ENCODE measurements around the gene SEMA3B. TPM values are rescaled to one million over a fixed set of nuclear protein-coding genes. Genes with fewer than 3 reads are reported as not detected.

Gene SEMA3B
- total RNA-seq, 4 donors from 2014 or later = 21.0 to 31.0 (median 26.5) TPM

DNA sequence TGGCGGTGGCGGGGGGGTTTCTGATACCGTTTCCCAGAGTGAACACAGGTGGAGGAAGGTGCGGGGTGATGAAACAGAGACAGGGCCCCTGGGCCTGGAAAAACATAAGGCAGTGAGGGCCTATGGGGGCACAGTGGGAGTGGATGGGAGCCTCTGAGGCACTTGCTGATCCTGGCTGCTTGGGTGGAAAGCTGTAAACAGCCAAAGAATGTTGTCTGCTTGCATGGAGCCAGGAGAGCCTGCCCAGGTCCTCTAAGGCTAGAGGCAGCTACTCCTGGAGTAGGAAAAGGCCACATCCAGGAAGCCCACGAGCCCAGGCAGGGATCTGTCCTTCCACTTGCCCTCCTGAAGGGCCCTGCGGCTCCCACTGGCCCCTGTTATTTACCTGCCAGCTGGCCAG is 2.9 kb upstream of the SEMA3B start:
- Histone ChIP-seq H3K9me3 (no peaks in the 10 kb centered on the region), H3K4me3 (replicated peaks in 1 of 3) (no peak overlapping the region), H3K27ac (peak overlapping the region; percentile 87 to 92 (median 91)), H3K4me1 (peaks cover 66 to 76% of the 10 kb centered on the region in 2 donors), H3K36me3 (no peaks in the 10 kb centered on the region), H3K27me3 (no peaks in the 10 kb centered on the region)
- 79 to 81% methylated on average over 5 to 6 of the region's 6 CpGs for WGBS, 2 donors
- TF ChIP-seq POLR2A (IDR thresholded peaks at IDR 0.05) = peak in 1 of 2 donors; percentile 32
- TF ChIP-seq, protein P1, sequence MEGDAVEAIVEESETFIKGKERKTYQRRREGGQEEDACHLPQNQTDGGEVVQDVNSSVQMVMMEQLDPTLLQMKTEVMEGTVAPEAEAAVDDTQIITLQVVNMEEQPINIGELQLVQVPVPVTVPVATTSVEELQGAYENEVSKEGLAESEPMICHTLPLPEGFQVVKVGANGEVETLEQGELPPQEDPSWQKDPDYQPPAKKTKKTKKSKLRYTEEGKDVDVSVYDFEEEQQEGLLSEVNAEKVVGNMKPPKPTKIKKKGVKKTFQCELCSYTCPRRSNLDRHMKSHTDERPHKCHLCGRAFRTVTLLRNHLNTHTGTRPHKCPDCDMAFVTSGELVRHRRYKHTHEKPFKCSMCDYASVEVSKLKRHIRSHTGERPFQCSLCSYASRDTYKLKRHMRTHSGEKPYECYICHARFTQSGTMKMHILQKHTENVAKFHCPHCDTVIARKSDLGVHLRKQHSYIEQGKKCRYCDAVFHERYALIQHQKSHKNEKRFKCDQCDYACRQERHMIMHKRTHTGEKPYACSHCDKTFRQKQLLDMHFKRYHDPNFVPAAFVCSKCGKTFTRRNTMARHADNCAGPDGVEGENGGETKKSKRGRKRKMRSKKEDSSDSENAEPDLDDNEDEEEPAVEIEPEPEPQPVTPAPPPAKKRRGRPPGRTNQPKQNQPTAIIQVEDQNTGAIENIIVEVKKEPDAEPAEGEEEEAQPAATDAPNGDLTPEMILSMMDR (IDR thresholded peaks at IDR 0.05) = no peak
- intact Hi-C loops (cut with DNase I) = no loop called here
- DNase-seq = peak in 1 of 2 donors; percentile 32

DNA sequence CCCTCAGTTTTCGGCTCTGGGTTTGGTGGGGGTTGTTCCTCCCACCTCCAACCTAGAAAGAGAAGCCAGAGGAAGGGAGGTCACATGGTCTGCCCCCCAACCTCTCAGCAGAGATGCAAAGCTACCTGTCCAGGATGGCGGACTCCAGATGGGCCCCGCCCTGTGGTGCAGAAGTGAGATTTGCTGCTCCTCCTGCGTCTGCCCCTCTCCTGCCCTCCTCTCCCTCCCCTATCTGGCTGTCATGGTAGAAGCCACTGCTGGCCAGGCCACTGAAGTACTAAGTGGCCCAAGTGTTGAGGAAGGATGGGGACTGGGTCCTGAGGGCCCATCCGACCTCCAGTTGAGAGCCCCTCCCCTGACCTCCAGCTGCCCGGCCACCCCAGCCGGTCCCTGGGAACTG is 2.1 kb upstream of the SEMA3B start:
- TF ChIP-seq, protein P1 (IDR thresholded peaks at IDR 0.05) = no peak
- TF ChIP-seq POLR2A (IDR thresholded peaks at IDR 0.05) = no peak
- Histone ChIP-seq H3K9me3 (no peaks in the 10 kb centered on the region), H3K4me1 (peaks cover 61 to 69% of the 10 kb centered on the region in 2 donors), H3K4me3 (replicated peaks in 1 of 3) (peak overlapping the region in 2 of 3 donors; percentile 42 to 57), H3K36me3 (no peaks in the 10 kb centered on the region), H3K27ac (peak overlapping the region; percentile 87 to 92 (median 91)), H3K27me3 (no peaks in the 10 kb centered on the region)
- 20 to 53% methylated on average over 2 to 7 of the region's 7 CpGs for WGBS, 2 donors
- intact Hi-C loops (cut with DNase I) = no loop called here
- DNase-seq = no peak

DNA sequence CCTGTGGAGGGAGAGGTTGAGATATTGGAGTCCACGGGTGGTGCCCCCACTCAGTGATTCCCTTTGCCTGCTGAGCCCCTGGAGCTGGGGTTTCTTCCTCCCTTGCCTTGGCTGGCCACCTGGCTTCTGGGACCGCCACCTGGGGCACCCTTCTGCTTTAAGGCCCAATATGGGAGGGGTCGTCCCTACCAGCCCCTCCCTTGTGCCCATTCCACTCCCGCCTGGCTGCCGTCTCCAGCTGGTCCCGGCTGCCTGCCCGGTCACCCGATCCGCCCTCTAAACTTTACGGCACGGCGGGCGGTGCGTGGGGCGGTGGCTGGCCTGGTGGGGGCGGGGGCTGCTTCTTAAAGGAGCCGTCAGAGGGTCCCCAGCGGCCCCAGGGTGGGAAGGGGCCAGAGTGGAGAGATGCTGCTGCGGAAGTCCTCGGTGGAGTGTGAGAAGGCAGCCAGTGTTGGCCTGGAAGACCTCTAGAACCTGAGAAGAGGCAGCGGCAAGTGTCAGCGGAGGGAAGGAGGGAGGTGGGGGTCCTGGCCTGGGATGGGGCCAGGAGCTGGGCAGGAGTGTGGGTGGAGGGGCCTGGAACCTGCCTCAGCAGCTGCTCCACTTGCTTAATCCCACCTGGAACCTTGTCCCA is 1.6 kb upstream of the SEMA3B start:
- H3K4me3 ChIP-seq (replicated peaks in 1 of 3) = peak overlapping the region in 2 of 3 donors; percentile 42 to 57
- no peaks in the 10 kb centered on the region for H3K27me3 ChIP-seq
- 17 to 27% methylated on average over 6 to 8 of the region's 22 CpGs for WGBS, 2 donors
- no peaks in the 10 kb centered on the region for H3K36me3 ChIP-seq
- H3K27ac ChIP-seq = peak overlapping the region; percentile 87 to 92 (median 91)
- peak; percentile 83 to 84 for DNase-seq
- intact Hi-C loops (cut with DNase I) = no loop called here
- peak in 1 of 2 donors; percentile 89 for TF ChIP-seq POLR2A (IDR thresholded peaks at IDR 0.05)
- TF ChIP-seq, protein P1 (IDR thresholded peaks at IDR 0.05) = no peak
- H3K9me3 ChIP-seq = no peaks in the 10 kb centered on the region
- peaks cover 61 to 72% of the 10 kb centered on the region in 2 donors for H3K4me1 ChIP-seq

DNA sequence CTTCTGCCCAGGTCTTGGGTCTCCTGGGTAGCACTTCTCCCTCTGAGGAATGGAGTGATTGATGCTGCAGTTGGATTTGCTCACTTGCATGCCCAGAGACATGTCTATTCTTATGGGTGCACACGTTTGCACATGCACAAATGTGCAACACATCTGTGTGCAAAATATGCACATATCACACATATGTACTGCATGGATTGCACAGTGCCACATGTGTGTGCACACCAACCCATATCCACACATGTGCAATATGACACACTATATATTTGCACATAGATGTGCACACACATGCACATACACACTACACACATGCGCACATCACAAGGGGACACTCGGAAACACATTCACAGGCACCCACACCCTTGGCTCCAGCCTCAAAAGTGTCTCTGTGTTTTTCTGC is 671 bp upstream of the SEMA3B start:
- Histone ChIP-seq H3K4me1 (peaks cover 64 to 79% of the 10 kb centered on the region in 2 donors), H3K27ac (peak overlapping the region in 2 of 3 donors; percentile 87 to 92), H3K4me3 (replicated peaks in 1 of 3) (no peak overlapping the region), H3K36me3 (no peaks in the 10 kb centered on the region), H3K9me3 (no peaks in the 10 kb centered on the region), H3K27me3 (no peaks in the 10 kb centered on the region)
- no peak for DNase-seq
- intact Hi-C loops (cut with DNase I) = no loop called here
- WGBS, 2 donors = 59 to 68% methylated on average over 3 of the region's 3 CpGs
- no peak for TF ChIP-seq POLR2A (IDR thresholded peaks at IDR 0.05)
- TF ChIP-seq, protein P1 (IDR thresholded peaks at IDR 0.05) = no peak

DNA sequence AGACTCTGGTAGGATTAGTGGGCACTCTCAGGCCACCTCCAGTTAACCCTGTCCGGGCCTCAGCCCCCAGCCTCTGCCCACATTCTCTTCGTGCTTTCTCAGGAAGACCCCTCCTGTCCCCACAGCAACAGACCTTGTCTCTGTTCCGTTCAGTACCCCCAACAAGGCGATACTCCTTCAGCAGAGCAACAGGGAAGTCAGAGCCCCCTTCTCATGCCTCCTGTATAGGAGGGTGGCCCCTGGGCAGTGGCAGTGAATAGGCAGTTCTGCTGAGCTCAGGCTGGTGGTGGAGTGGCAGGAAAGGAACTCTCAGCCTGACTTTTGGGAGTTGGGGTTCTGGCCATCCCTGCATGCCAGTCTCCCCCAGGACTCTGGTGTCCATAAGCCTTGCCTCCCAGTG is 513 bp downstream of the SEMA3B start:
- H3K4me3 ChIP-seq (replicated peaks in 1 of 3) = peak overlapping the region in 1 of 3 donors; percentile 18
- no peaks in the 10 kb centered on the region for H3K36me3 ChIP-seq
- TF ChIP-seq POLR2A (IDR thresholded peaks at IDR 0.05) = no peak
- WGBS, 2 donors = 71 to 75% methylated on average over 4 of the region's 4 CpGs
- H3K27me3 ChIP-seq = no peaks in the 10 kb centered on the region
- no peak for DNase-seq
- peaks cover 62 to 80% of the 10 kb centered on the region in 2 donors for H3K4me1 ChIP-seq
- intact Hi-C loops (cut with DNase I) = no loop called here
- peak overlapping the region; percentile 45 to 92 (median 73) for H3K27ac ChIP-seq
- no peaks in the 10 kb centered on the region for H3K9me3 ChIP-seq
